Loucy (cell line): ENCODE results near the gene TSEN2.

Experiments
- H2AFZ ChIP-seq: fragments of 200-600 bp; sonication (generic); 2 replicates; pipeline ENCODE4 v1.6.0; 2016; ENCODE audit warnings: antibody characterized with exemption, mild to moderate bottlenecking, low read length, moderate library complexity
- H3F3A ChIP-seq: fragments of 200-600 bp; 2 replicates; pipeline ENCODE4 v1.6.0; 2016; ENCODE audit warnings: antibody characterized with exemption, low read depth, mild to moderate bottlenecking
- H3K27me3 ChIP-seq: fragments of 200-600 bp; sonication (generic); 2 replicates; pipeline ENCODE4 v1.6.1; 2014; ENCODE audit warnings: low read length, mild to moderate bottlenecking; ENCODE audit not compliant: insufficient read depth, poor library complexity, severe bottlenecking
- H3K36me3 ChIP-seq: fragments of 200-600 bp; sonication (generic); 2 replicates; pipeline ENCODE4 v1.6.1; 2016; ENCODE audit warnings: low read length; ENCODE audit not compliant: insufficient read depth
- H3K4me1 ChIP-seq: fragments of 200-600 bp; sonication (generic); 2 replicates; pipeline ENCODE4 v1.5.1; 2014; ENCODE audit warnings: low read length, mild to moderate bottlenecking; ENCODE audit not compliant: insufficient read depth, poor library complexity, severe bottlenecking
- H3K4me2 ChIP-seq: fragments of 200-600 bp; sonication (generic); 2 replicates; pipeline ENCODE4 v1.6.0; 2014; ENCODE audit warnings: antibody characterized with exemption, low read length, low read depth, mild to moderate bottlenecking; ENCODE audit not compliant: poor library complexity, severe bottlenecking
- H3K4me3 ChIP-seq: fragments of 200-600 bp; sonication (generic); 2 replicates; pipeline ENCODE4 v1.5.1; 2014; ENCODE audit warnings: low read length, mild to moderate bottlenecking, mixed read lengths; ENCODE audit not compliant: poor library complexity, severe bottlenecking
- H3K79me2 ChIP-seq: fragments of 200-600 bp; sonication (generic); 2 replicates; pipeline ENCODE4 v1.6.1; 2014; ENCODE audit warnings: low read length; ENCODE audit not compliant: insufficient read depth
- H3K9ac ChIP-seq: fragments of 200-600 bp; sonication (generic); 2 replicates; pipeline ENCODE4 v1.6.0; 2014; ENCODE audit warnings: mild to moderate bottlenecking, low read depth, low read length, moderate library complexity; ENCODE audit not compliant: poor library complexity, severe bottlenecking
- H3K9me2 ChIP-seq: fragments of 200-600 bp; sonication (generic); replicated peaks from 2 replicates; pipeline ENCODE4 v1.6.1; 2016; ENCODE audit warnings: low read depth, low read length, mixed read lengths
- H3K9me3 ChIP-seq: fragments of 200-600 bp; sonication (generic); 2 replicates; pipeline ENCODE4 v1.6.1; 2014; ENCODE audit warnings: mild to moderate bottlenecking, antibody characterized with exemption, low read length, low read depth; ENCODE audit not compliant: insufficient read depth
- H4K20me1 ChIP-seq: fragments of 200-600 bp; sonication (generic); 2 replicates; pipeline ENCODE4 v1.6.0; 2014; ENCODE audit warnings: antibody characterized with exemption, low read length, mild to moderate bottlenecking; ENCODE audit not compliant: insufficient read depth, poor library complexity, severe bottlenecking
- CTCF ChIP-seq: fragments of 200-600 bp; sonication (generic); conservative IDR thresholded peaks from 2 replicates; pipeline ENCODE4 v1.5.1; 2014; ENCODE audit warnings: mild to moderate bottlenecking, antibody characterized with exemption, low read length
- EZH2phosphoT487 ChIP-seq: fragments of 200-600 bp; IDR thresholded peaks from 2 replicates; pipeline ENCODE4 v1.6.1; 2018; ENCODE audit warnings: antibody characterized with exemption, mild to moderate bottlenecking, moderate library complexity, borderline replicate concordance

Gene TSEN2

GRCh38 chr3:12559520-12559919, 75.2 kb downstream of the TSEN2 start:
- H3K9me3 ChIP-seq = no peaks in the 10 kb centered on the region
- no peaks in the 10 kb centered on the region for H3K36me3 ChIP-seq
- H3K9ac ChIP-seq = peak overlapping the region; percentile 23
- H3F3A ChIP-seq = no peaks in the 10 kb centered on the region
- no peak for TF ChIP-seq EZH2phosphoT487
- no peak for TF ChIP-seq CTCF
- H3K79me2 ChIP-seq = peaks cover 67% of the 10 kb centered on the region
- H3K4me1 ChIP-seq = peaks cover 42% of the 10 kb centered on the region
- H4K20me1 ChIP-seq = peaks cover 51% of the 10 kb centered on the region
- no peaks in the 10 kb centered on the region for H3K9me2 ChIP-seq
- H3K27me3 ChIP-seq = no peaks in the 10 kb centered on the region
- peak overlapping the region; percentile 92 for H3K4me2 ChIP-seq
- H3K4me3 ChIP-seq = peak overlapping the region; percentile 89
- no peak overlapping the region for H2AFZ ChIP-seq

- Histone ChIP-seq H3K4me3 (peak overlapping the region; percentile 89), H3K9me3 (no peaks in the 10 kb centered on the region), H3F3A (no peaks in the 10 kb centered on the region), H3K27me3 (no peaks in the 10 kb centered on the region), H3K36me3 (no peaks in the 10 kb centered on the region), H2AFZ (no peak overlapping the region), H3K9me2 (no peaks in the 10 kb centered on the region), H3K79me2 (peaks cover 78% of the 10 kb centered on the region), H3K4me2 (peak overlapping the region; percentile 92), H3K9ac (peak overlapping the region; percentile 23), H3K4me1 (peaks cover 42% of the 10 kb centered on the region), H4K20me1 (peaks cover 59% of the 10 kb centered on the region)
- no peak for TF ChIP-seq EZH2phosphoT487
- no peak for TF ChIP-seq CTCF
Measured at GRCh38 chr3:12560505-12561190, 76.4 kb downstream of the TSEN2 start.

- Histone ChIP-seq H4K20me1 (peaks cover 59% of the 10 kb centered on the region), H3K36me3 (no peaks in the 10 kb centered on the region), H3K27me3 (no peaks in the 10 kb centered on the region), H3K9me3 (peaks cover 4% of the 10 kb centered on the region; the same call in 1 of the 2 replicates), H3K4me1 (peaks cover 42% of the 10 kb centered on the region), H3K9ac (peak overlapping the region; percentile 23), H3F3A (no peaks in the 10 kb centered on the region), H3K4me3 (no peak overlapping the region), H3K9me2 (no peaks in the 10 kb centered on the region), H3K79me2 (peaks cover 86% of the 10 kb centered on the region), H3K4me2 (peak overlapping the region; percentile 92), H2AFZ (no peak overlapping the region)
- TF ChIP-seq EZH2phosphoT487 = no peak
- no peak for TF ChIP-seq CTCF
Measured at GRCh38 chr3:12561397-12561796, 77.1 kb downstream of the TSEN2 start.
